GM18870 (cell line): Measurements from ENCODE around the gene CEP192.

ENCODE experiments used
- ATAC-seq: cut with Tn5 transposase; IDR thresholded peaks from one replicate; pipeline ENCODE4 v1.9.1; 2021; ENCODE audit warnings: moderate library complexity; ENCODE audit not compliant: unreplicated experiment

CEP192 gene

DNA sequence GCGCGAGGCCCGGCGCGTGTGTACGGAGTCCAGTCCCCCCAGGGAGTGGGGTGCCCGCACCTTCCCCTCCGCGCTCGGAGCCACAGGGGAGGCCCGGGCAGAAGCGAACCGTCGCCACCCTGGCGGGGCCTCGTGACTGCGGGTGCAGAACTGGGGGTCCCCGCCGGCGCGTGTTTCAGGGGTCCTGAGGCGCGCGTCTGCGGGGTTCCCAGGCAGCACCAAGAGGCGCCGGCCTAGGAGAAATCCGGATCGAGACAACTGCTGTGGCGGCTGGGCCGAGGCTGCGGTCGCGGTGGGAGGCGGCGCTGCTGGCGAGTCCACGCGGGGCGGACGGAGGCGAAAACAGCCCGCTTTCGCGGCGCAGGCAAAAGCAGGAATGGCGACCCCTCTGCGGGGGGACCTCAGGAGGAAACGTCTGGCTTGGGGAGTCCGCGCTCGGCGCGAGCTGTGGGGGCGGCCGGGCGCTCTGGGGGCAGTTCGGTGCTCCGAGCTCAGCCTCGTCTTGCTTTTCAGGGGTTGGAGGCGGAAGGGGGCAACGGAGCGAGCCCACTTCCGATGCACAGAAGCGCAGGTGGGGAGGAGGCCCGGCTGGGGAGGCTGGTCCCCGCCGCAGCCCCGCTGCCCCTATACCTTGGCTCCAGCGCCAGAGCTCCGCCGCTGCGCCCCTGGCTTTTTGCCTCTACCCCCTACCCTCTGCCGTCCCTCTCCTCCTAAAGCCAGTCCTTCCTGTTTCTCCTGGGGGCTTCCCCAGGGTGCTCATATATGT, 145.9 kb downstream of the CEP192 start:
- no peak for ATAC-seq

DNA sequence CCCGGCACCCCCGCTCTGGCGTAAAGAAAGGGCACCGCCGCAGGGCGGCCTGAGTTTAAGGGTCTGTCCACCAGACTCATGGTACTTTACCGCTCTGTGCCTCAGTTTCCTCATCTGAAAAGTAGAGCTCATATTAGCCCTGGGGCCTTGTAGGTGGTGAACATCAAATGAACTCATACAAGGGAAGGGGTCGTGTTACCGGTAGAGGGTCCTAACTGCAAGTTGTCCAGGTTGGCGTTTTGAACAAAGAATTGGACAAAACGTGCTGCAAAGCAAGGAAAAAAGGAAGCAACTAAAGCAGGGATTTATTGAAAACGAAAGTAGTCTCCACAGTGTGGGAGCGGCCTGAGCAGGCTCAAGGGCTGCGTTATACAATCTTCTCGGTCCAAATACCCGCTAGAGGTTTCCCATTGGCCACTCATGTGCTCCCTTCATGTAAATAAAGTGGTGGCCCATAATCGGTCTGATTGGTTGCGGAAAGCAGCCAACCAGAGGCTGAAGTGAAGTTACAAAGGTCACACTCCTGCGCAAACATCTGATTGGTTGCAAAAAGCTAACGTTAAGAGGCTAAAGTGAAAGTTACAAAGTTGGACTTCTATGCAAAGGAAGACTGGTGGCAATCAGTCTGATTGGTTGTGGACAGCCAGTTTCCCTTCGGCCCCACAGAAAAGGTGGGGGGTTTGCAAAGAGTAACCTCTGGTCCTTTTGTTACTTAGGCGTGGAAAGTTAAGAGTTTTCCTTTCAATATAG, 146.7 kb downstream of the CEP192 start:
- ATAC-seq, result peak; percentile 74

DNA sequence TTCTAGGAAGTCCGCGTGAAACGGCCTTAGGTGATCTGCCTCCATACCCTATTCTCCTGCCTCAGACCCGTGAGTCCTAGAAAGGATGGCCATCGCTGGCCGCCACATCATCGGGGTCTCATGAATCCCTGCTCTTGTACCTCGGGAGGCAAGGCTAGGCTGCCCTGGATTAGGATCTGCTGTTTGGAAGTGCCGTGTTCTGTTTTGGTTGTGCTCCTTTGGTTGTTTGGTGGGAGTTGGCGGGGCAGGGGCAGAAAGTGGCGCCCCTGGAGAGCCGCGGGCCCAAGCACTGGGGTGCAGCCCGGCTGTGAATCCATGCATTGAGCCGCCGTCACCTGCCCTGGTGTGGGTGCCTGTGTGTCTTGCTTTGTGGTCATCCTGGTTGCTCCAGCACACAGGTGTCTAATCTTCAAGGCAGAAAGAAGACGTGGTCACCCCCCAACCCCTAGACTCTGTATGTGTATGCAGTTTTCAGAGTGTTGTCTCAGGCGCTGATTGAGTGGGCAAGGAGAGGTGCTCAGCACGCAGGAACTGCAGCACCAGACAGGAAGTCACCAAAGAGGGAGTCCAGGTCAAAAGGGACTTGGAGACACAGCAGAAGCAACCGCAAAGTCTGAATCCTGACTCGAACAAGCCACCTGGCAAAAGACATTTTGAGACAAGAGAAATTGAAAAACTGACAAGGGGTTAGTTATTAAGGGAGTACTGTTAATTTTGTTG, 147.4 kb downstream of the CEP192 start:
- no peak for ATAC-seq

DNA sequence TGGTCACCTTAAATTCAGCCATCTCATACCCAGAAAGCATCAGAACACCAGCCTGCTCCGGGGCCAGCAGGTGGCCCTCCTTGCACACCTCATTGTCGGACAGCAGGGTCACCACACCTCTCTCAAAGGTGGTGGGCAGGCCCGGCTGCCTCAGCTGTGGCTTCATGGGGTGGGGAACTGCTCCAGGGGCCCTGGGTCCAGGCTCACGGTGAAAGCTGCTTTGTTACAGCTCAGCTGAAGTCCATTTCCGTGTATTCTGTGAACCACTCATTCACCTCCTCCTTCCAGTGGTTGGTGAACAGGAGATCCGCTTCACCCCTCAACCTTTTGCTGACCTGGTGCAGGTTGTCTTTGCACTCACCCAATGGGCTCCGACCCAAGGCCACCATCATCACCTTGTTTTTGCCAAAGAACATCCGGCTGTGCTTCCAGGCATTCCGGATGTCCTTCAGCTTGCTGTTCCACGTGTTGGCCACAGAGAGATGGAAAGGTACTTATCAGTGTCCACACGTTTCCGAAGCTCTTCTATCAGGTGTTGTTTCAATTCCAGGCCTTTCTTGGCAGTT, 148.8 kb downstream of the CEP192 start:
- no peak for ATAC-seq

DNA sequence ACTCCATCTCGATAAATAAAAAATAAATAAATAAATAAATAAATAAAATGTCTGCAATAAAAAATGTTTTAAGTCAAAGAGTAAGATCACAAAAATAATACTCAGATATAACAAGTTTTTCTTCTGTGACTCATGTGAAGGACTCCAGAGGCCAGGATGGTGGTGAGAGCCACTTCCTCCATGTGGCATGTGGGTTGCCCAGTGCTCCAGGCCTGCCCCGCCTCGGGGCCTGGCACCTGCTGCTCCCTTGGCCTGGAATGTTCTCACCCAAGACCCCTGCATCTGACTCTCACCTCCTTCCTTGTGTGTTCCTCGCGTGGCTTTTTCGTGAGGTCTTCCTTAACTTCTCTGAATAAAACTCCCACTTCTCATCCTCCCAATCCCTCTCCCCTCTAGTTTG, 150.0 kb downstream of the CEP192 start:
- ATAC-seq, result no peak

DNA sequence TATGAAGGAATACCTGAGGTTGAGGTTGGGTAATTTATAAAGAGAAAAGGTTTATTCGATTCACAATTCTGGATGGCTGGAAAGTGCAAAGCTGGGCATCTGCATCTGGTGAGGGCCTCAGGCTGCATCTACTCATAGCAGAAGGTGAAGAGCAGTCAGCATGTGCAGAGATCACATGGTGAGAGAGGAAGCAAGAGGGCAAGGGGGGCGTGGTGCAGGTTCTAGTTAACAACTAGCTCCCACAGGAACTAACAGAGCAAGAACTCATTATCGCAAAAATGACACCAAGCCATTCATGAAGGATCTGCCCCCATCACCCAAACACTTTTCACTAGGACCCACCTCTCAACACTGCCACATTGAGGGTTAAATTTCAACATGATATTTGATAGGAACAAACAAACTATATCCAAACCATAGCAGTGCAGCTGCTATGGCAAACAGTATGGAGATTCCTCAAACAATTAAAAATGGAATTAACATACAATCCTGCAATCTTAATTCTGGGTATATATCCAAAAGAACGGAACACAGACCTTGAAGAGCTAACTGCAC, 154.6 kb downstream of the CEP192 start:
- ATAC-seq, result no peak

DNA sequence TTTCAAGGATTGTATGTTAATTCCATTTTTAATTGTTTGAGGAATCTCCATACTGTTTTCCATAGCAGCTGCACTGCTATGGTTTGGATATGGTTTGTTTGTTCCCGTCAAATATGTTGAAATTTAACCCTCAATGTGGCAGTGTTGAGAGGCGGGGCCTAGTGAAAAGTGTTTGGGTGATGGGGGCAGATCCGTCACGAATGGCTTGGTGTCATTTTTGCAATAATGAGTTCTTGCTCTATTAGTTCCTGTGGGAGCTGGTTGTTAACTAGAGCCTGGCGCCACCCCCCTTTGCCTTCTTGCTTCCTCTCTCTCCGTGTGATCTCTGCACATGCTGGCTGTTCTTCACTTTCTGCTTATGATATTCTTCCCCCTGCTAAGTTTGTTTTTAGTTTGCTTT, 156.0 kb downstream of the CEP192 start:
- ATAC-seq, result no peak

DNA sequence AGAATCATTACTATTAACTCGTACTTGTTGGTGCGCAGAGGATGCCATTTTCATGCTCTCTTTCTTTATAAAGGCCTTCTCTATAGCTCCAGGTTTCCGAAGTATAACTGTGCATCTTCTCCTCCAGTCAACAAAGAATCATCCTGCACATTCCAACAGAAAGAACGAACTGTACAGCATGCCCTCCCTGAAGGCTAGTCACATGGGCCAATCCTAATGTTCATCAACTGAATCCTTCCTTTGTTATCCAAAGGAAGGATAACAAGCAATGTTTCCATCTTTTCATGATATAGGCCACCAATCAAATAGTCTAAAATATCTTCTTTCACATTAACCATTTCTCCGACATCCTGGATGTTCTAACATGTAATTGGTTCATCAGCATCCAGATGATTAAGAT, 160.5 kb downstream of the CEP192 start:
- ATAC-seq, result no peak

DNA sequence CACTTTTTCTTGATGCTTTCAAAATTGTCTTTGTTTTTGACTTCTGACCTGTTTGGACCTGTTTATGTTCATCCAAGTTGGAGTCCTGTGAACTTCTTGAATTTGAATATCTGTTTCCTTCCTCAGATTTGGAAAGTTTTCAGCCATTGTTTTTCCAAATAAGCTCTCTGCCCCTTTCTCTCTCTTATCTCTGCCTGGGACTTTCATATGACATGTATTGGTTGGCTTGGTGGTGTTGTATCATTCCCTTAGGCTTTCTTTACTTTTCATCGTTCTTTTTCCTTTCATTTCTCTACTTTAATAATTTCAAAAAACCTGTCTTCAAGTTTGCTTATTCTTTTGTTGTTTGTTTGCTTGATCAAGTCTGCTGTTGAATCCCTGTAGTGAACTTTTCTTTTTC, 167.3 kb downstream of the CEP192 start:
- ATAC-seq, result no peak

DNA sequence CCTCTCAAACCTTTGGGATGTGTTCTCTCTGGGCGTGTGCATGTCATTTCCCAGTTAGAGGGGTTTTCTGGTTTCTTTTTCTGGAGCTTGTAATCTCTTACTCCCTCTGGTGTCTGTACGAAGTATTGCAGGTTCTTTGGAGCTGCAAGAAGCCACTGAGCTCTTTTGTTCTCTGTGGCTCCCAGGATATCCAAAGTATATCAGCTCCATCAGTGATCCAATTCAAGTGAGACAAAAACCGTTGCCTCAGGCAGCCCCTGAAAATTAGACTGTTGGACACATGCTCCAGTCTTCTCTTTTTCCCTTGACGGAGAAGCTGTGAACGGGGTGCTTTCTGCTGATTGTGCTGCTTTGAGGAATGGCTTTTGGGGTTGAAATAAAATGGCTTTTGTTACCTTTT, 168.4 kb downstream of the CEP192 start:
- ATAC-seq, result no peak

DNA sequence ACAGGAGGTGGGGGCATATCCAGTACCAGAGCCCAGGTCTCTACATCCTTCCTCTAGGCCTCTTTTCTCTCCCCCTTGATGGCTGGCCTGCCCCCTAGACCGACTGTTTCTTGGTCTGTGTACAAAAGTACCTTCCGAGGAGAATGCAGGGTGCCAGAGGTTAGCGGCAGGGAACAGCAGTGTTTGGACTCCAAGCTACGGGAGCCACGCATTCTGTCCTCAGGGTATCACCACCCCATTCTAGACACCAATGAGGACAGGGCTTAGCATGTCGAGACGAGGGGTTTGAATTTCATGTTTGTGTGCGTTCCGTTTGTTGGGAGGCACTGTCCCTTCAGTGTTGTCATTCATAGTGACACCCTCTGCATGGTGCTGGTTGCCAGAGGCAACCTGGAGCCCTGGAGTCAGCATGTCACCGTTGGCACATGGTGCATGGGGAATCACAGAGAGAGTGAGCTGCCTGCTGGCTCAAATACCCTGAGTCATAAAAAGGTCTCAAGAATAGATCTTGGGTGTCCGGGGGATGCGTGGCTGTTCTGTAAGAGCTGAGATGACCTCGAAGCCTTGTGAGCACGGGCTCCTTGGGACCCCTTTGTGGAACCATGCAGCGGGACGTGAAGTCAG, 170.2 kb downstream of the CEP192 start:
- no peak for ATAC-seq

DNA sequence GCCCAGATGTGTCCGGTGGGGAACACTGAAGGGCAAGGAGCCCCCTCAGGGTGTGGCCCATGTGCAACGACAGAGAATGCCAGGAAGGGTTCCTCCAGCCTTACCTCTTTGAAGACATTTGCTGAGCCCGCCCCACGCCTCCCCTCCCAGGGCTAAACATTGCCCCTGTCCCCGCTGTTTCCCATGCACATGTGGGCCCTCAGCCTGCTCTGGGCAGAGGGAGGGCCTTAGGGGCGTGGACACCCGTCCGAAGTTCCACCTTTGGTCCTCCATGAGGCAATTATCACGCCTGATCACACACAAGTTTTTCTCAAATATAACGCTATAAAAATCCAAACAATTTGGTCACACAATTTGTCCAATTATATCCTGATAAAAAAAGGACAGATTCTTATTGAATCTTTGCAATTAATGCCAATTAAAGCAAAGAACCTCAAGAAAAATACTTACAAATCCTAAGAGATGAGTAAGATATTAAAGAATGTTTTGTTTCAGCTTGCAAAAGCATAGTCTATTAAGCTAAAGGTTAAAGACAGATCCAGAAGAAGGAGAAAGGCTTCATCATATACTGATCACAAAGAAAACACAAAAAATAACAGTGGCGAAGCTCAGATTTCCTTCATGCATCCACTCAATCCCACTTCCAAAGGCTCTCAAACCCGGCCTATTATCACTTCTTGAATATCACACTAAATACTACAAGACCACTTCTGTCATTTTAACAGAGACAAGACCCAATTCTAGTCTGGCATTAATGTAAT, 172.2 kb downstream of the CEP192 start:
- ATAC-seq, result no peak

DNA sequence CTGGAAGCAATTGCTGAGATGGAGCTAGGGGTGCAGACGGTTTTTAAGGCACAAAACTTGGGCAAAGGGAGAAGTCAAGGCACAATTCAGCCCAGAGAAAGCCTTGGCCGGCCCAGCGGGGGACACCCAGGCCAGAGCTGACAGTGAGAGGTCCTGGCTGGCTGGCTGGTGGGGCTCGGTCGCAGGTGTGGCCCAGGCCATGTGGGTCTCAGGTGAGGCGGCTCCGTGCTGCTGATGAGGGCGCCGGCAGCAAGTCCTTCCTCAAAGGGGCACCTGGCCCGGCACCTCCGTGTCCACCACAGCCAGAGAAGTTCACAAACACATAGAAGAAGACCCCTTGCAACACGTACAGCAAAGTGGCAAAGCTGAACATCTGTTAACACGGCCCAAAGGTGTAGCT, 173.2 kb downstream of the CEP192 start:
- no peak for ATAC-seq

DNA sequence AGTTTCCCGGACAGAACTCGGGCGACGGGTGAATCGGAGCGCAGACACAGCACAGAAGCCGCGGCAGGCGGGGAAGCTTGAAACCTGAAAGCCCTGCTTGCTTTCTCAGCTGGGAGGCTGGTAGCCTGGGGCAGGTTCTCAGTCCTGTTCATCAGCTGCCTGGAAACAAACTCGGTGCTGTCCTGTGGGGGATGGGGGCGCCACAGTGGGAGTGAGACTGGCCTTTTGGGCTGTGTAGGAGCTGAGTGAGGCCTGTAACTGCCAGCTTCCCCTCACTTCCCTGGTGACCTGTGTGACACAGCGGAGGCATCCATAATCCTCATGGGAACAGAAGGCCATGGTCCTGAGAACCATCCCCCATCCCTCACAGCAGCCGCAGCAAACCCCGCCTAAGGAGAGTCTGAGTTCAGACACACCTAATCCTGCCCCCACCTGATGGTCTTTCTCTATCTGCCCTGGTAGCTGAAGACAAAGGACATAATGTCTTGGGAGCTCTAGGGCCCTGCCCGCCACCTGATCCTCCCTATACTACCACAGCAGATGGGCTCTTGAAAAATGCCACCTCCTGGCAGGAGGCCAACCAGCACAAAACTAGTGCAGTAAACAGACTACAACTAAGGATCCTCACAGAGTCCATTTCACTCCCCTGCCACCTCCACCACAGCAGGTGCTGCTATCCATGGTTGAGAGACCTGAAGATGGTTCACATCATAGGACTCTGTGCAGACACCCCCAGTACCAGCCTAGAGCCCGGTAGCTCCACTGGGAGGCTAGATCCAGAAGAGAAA, 174.7 kb downstream of the CEP192 start:
- ATAC-seq, result no peak

DNA sequence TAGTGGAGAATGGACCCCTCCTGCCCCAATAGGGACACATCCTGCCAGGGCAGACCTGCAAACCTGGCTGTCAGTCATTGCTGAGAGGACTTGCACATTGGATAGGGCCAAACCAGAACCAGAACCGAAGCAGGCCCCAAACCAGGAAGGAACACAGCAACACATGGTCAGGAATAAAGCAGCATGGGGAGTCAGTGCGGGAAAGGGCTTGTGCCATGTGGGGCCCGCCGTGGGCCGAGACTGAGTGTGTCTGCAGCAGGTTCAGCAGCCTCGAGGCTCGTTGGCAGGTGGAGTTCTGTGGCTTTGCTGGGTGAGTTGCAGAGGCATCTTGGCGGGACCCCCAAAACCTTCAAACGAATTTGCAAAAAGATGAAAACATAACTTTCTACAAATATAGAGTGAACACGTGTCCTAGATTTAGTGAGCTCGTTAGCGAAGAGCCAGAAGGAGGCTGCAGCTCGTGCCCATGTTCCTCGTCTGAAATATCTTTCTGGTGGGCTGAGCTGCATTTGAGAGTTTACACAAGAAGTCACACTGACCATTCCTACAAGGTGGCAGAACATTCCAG, 182.5 kb downstream of the CEP192 start:
- ATAC-seq, result no peak
